Naive thymus-derived CD4-positive, alpha-beta T cell (primary cell): Measurements from ENCODE around the gene ATAD1. TPM values are rescaled to one million over a fixed set of nuclear protein-coding genes. Genes with fewer than 3 reads are reported as not detected.
"Not testable (repeated sequence)": the region's sequence is repeated elsewhere in the genome, so short reads cannot be mapped to it uniquely, and the experiment has no call there.

Experiments
- ATAC-seq: fragments of 150-1000 bp; cut with Tn5 transposase; 2 replicates; pipeline ENCODE4 v1.10.0; 2021; ENCODE audit warnings: mild to moderate bottlenecking, moderate library complexity
- CTCF ChIA-PET: fragments of 350-600 bp; sonication (Branson Sonifier 250); formaldehyde crosslinking; loops from one replicate; lab custom pipeline; 2021; ENCODE audit warnings: antibody characterized with exemption; lab: Charles Lee
- POLR2A ChIA-PET: fragments of 350-600 bp; sonication (Branson Sonifier 250); formaldehyde crosslinking; loops from one replicate; lab custom pipeline; 2021; ENCODE audit warnings: antibody characterized with exemption, inconsistent platforms; lab: Charles Lee
- DNase-seq, 9 donors: peaks; one replicate each; pipeline versions ENCODE4 v3.0.0 to v3.0.0-alpha.2; 2020 to 2022; ENCODE audit warnings: mixed read lengths in 1 of 9
- H3K27ac ChIP-seq: one replicate; pipeline ENCODE4 v1.7.0; 2013; ENCODE audit warnings: mild to moderate bottlenecking, low read depth, low read length, moderate library complexity
- H3K27me3 ChIP-seq, 2 donors: one replicate each; pipeline ENCODE4 v1.7.0; 2013; ENCODE audit warnings: low read length in 2 of 2, mild to moderate bottlenecking in 2 of 2, moderate library complexity in 2 of 2; ENCODE audit not compliant: control insufficient read depth in 2 of 2, insufficient read depth in 2 of 2
- H3K36me3 ChIP-seq, 3 experiments: 1 replicate in 2 of 3; 2 replicates in 1 of 3; pipeline ENCODE4 v1.7.0; 2013; ENCODE audit warnings: low read length in 3 of 3, mild to moderate bottlenecking in 3 of 3, moderate library complexity in 1 of 3; ENCODE audit not compliant: insufficient read depth in 3 of 3, control insufficient read depth in 2 of 3
- H3K4me1 ChIP-seq, 2 donors: one replicate each; pipeline ENCODE4 v1.7.0; 2013; ENCODE audit warnings: low read length in 2 of 2, mild to moderate bottlenecking in 2 of 2, moderate library complexity in 1 of 2; ENCODE audit not compliant: control insufficient read depth in 2 of 2, insufficient read depth in 2 of 2
- H3K4me3 ChIP-seq: 2 replicates; pipeline ENCODE4 v1.7.0; 2013; ENCODE audit warnings: mild to moderate bottlenecking, low read length
- H3K9me3 ChIP-seq, 3 experiments: 1 replicate in 2 of 3; 2 replicates in 1 of 3; pipeline ENCODE4 v1.7.0; 2013; ENCODE audit warnings: low read length in 3 of 3; ENCODE audit not compliant: control insufficient read depth in 2 of 3
- H3K27ac Mint-ChIP-seq, 9 donors: one replicate each; pipeline ENCODE4 v1.8.0; 2020 to 2022; ENCODE audit warnings: mixed read lengths in 9 of 9, mild to moderate bottlenecking in 8 of 9, moderate library complexity in 5 of 9, inconsistent platforms in 2 of 9
- H3K27me3 Mint-ChIP-seq, 5 donors: one replicate each; pipeline ENCODE4 v1.8.0; 2021 to 2022; ENCODE audit warnings: mixed read lengths in 5 of 5, mild to moderate bottlenecking in 1 of 5
- H3K36me3 Mint-ChIP-seq, 5 donors: one replicate each; pipeline ENCODE4 v1.8.0; 2020 to 2022; ENCODE audit warnings: mixed read lengths in 5 of 5, mild to moderate bottlenecking in 3 of 5, inconsistent platforms in 1 of 5
- H3K4me1 Mint-ChIP-seq, 7 donors: one replicate each; pipeline ENCODE4 v1.8.0; 2020 to 2022; ENCODE audit warnings: mixed read lengths in 7 of 7, mild to moderate bottlenecking in 3 of 7, inconsistent platforms in 1 of 7
- H3K4me3 Mint-ChIP-seq, 10 donors: one replicate each; pipeline ENCODE4 v1.8.0; 2020 to 2022; ENCODE audit warnings: mild to moderate bottlenecking in 10 of 10, mixed read lengths in 10 of 10, moderate library complexity in 6 of 10, inconsistent platforms in 2 of 10
- H3K9me3 Mint-ChIP-seq, 11 donors: one replicate each; pipeline ENCODE4 v1.8.0; 2020 to 2022; ENCODE audit warnings: mixed read lengths in 11 of 11, mild to moderate bottlenecking in 4 of 11, inconsistent platforms in 1 of 11, moderate library complexity in 1 of 11
- intact Hi-C, 2 donors: fragments of 100-400 bp; cut with micrococcal nuclease; formaldehyde crosslinking; loops; one replicate each; pipeline ENCODE4 v1.15.1; 2023
- polyA plus RNA-seq, 2 donors: library from polyadenylated mRNA; unstranded; fragments of 300-500 nt; fragmentation: Illumina TruSeq; gene quantifications; one replicate each; pipeline ENCODE4 v1.2.3, GENCODE V29; 2021
- total RNA-seq, 6 experiments: library from RNA in 5 of 6; stranded (reverse) in 5 of 6; gene quantifications; 1 replicate in 5 of 6; 2 replicates in 1 of 6; pipeline ENCODE4 v1.2.3 and lab custom pipeline; 2021 to 2026

ATAD1 gene
- total and polyA plus RNA-seq, 7 experiments from 2014 or later, result 33.5 to 53.4 (median 38.6) TPM

- no peaks in the 10 kb centered on the region for H3K36me3 ChIP-seq
- Mint-ChIP-seq H3K4me3 (peak overlapping the region in 3 of 10 donors; percentile 1 to 49 (median 6)), H3K36me3 (peaks cover 0 to 1% (median 0%) of the 10 kb centered on the region in 5 donors), H3K27ac (peak overlapping the region in 1 of 9 donors; percentile 2), H3K27me3 (peaks cover 0 to 8% (median 0%) of the 10 kb centered on the region in 5 donors), H3K9me3 (peaks cover 0 to 2% (median 0%) of the 10 kb centered on the region in 11 donors), H3K4me1 (peaks cover 6 to 23% (median 19%) of the 10 kb centered on the region in 7 donors)
- intact Hi-C loops, result loop anchor here (1.0 kb wide), 4 partner anchors 10 to 703 kb away; no protein-coding TSS in a partner anchor
- no peaks in the 10 kb centered on the region for H3K27me3 ChIP-seq
- peak in 8 of 9 donors; percentile 28 to 68 (median 54) for DNase-seq
- peak; percentile 87 for ATAC-seq
- no peaks in the 10 kb centered on the region for H3K9me3 ChIP-seq
- H3K4me1 ChIP-seq, result peaks cover 0 to 3% of the 10 kb centered on the region in 2 donors
- H3K27ac ChIP-seq, result no peak overlapping the region
- CTCF ChIA-PET, result interaction anchor here (0.5 to 6.0 kb wide), 14 partner anchors 11 to 985 kb away, joined by 3 to 37 read pairs (median 3); no protein-coding TSS in a partner anchor
- POLR2A ChIA-PET, result interaction anchor here (1.9 to 2.1 kb wide), 2 partner anchors 11 to 33 kb away, joined by 5 to 13 read pairs; partner anchors contain the start of genes ATAD1, KLLN and PTEN
- H3K4me3 ChIP-seq, result no peak overlapping the region
These were observed 32.7 kb upstream of the ATAD1 start for GRCh38 chr10:87850742-87851205.

- no peak overlapping the region for H3K4me3 Mint-ChIP-seq
- no peaks in the 10 kb centered on the region for H3K27me3 ChIP-seq
- H3K4me3 ChIP-seq, result no peak overlapping the region
- no peaks in the 10 kb centered on the region for H3K36me3 Mint-ChIP-seq
- H3K36me3 ChIP-seq, result no peaks in the 10 kb centered on the region
- peaks cover 0 to 8% (median 0%) of the 10 kb centered on the region in 5 donors for H3K27me3 Mint-ChIP-seq
- DNase-seq (no peak), ATAC-seq (no peak)
- no peaks in the 10 kb centered on the region for H3K4me1 ChIP-seq
- intact Hi-C loops, result no loop called here
- POLR2A ChIA-PET, result no interaction called here
- CTCF ChIA-PET, result interaction anchor here (0.7 to 6.0 kb wide), 4 partner anchors 10 to 708 kb away, joined by 3 to 37 read pairs (median 3); no protein-coding TSS in a partner anchor
- no peak overlapping the region for H3K27ac ChIP-seq
- no peaks in the 10 kb centered on the region for H3K9me3 ChIP-seq
- no peak overlapping the region for H3K27ac Mint-ChIP-seq
- no peaks in the 10 kb centered on the region for H3K9me3 Mint-ChIP-seq
- H3K4me1 Mint-ChIP-seq, result peaks cover 4 to 16% (median 8%) of the 10 kb centered on the region in 7 donors
These were observed 31.0 kb upstream of the ATAD1 start for GRCh38 chr10:87849001-87849400.

GRCh38 chr10:87847550-87847949 is 29.5 kb upstream of the ATAD1 start:
- Mint-ChIP-seq H3K4me3 (no peak overlapping the region), H3K36me3 (peaks cover 0 to 5% (median 0%) of the 10 kb centered on the region in 5 donors), H3K27ac (no peak overlapping the region), H3K27me3 (peaks cover 0 to 8% (median 0%) of the 10 kb centered on the region in 5 donors), H3K9me3 (no peaks in the 10 kb centered on the region), H3K4me1 (peaks cover 4 to 22% (median 7%) of the 10 kb centered on the region in 7 donors)
- intact Hi-C loops, result no loop called here
- Histone ChIP-seq H3K36me3 (no peaks in the 10 kb centered on the region), H3K27ac (no peak overlapping the region), H3K9me3 (no peaks in the 10 kb centered on the region), H3K4me3 (no peak overlapping the region), H3K4me1 (no peaks in the 10 kb centered on the region), H3K27me3 (no peaks in the 10 kb centered on the region)
- ATAC-seq, result no peak
- ChIA-PET POLR2A (no interaction called here), CTCF (no interaction called here)
- DNase-seq, result no peak

GRCh38 chr10:87846711-87847110 is 28.7 kb upstream of the ATAD1 start:
- H3K4me1 Mint-ChIP-seq, result peaks cover 4 to 26% (median 7%) of the 10 kb centered on the region in 7 donors
- H3K9me3 Mint-ChIP-seq, H3K4me3 ChIP-seq, H3K36me3 ChIP-seq, H3K27ac Mint-ChIP-seq, H3K4me3 Mint-ChIP-seq, H3K36me3 Mint-ChIP-seq, DNase-seq, H3K27ac ChIP-seq, H3K27me3 Mint-ChIP-seq, H3K27me3 ChIP-seq, H3K4me1 ChIP-seq, H3K9me3 ChIP-seq, intact Hi-C loops, ATAC-seq: not testable (repeated sequence)
- POLR2A ChIA-PET, result interaction anchor here (0.5 kb wide), 1 partner anchor 832 kb away, joined by 4 read pairs; no protein-coding TSS in a partner anchor
- CTCF ChIA-PET, result interaction anchor here (0.7 kb wide), 2 partner anchors 15 to 323 kb away, joined by 5 to 7 read pairs; no protein-coding TSS in a partner anchor

GRCh38 chr10:87846023-87846422 is 28.0 kb upstream of the ATAD1 start:
- no peaks in the 10 kb centered on the region for H3K9me3 Mint-ChIP-seq
- Histone ChIP-seq H3K4me1 (no peaks in the 10 kb centered on the region), H3K27me3 (no peaks in the 10 kb centered on the region), H3K27ac (no peak overlapping the region), H3K4me3 (no peak overlapping the region), H3K36me3 (no peaks in the 10 kb centered on the region), H3K9me3 (no peaks in the 10 kb centered on the region)
- no peak overlapping the region for H3K4me3 Mint-ChIP-seq
- no peak for DNase-seq
- H3K27ac Mint-ChIP-seq, result no peak overlapping the region
- peaks cover 0 to 8% (median 0%) of the 10 kb centered on the region in 5 donors for H3K36me3 Mint-ChIP-seq
- peaks cover 2 to 24% (median 4%) of the 10 kb centered on the region in 7 donors for H3K4me1 Mint-ChIP-seq
- CTCF ChIA-PET, result interaction anchor here (0.7 kb wide), 1 partner anchor 322 kb away, joined by 7 read pairs; no protein-coding TSS in a partner anchor
- peaks cover 0 to 8% (median 0%) of the 10 kb centered on the region in 5 donors for H3K27me3 Mint-ChIP-seq
- POLR2A ChIA-PET, result no interaction called here
- ATAC-seq, result no peak
- intact Hi-C loops, result no loop called here

GRCh38 chr10:87845624-87845998 is 27.6 kb upstream of the ATAD1 start:
- ChIA-PET POLR2A (no interaction called here), CTCF (no interaction called here)
- Histone ChIP-seq H3K27ac (no peak overlapping the region), H3K9me3 (no peaks in the 10 kb centered on the region), H3K36me3 (no peaks in the 10 kb centered on the region), H3K27me3 (no peaks in the 10 kb centered on the region), H3K4me3 (no peak overlapping the region), H3K4me1 (no peaks in the 10 kb centered on the region)
- ATAC-seq, result no peak
- no peak for DNase-seq
- intact Hi-C loops, result no loop called here
- Mint-ChIP-seq H3K4me3 (no peak overlapping the region), H3K27me3 (peaks cover 0 to 8% (median 0%) of the 10 kb centered on the region in 5 donors), H3K4me1 (peaks cover 0 to 20% (median 0%) of the 10 kb centered on the region in 7 donors), H3K27ac (no peak overlapping the region), H3K9me3 (no peaks in the 10 kb centered on the region), H3K36me3 (peaks cover 0 to 8% (median 0%) of the 10 kb centered on the region in 5 donors)
